Colonic mucosa (tissue), 4 donors: ENCODE data around the gene RFT1. TPM values are rescaled to one million over a fixed set of nuclear protein-coding genes. Genes with fewer than 3 reads are reported as not detected.

Experiments used
- DNase-seq: peaks from one replicate; pipeline ENCODE4 v3.0.0-alpha.2; 2020
- H3K27ac ChIP-seq: fragments of 200-600 bp; one replicate; pipeline ENCODE4 v1.8.0; 2021
- H3K27me3 ChIP-seq: fragments of 200-600 bp; one replicate; pipeline ENCODE4 v1.8.0; 2021
- H3K36me3 ChIP-seq: fragments of 200-600 bp; one replicate; pipeline ENCODE4 v1.8.0; 2021
- H3K4me1 ChIP-seq: fragments of 200-600 bp; one replicate; pipeline ENCODE4 v1.8.0; 2021; ENCODE audit warnings: mild to moderate bottlenecking
- H3K4me3 ChIP-seq: fragments of 200-600 bp; one replicate; pipeline ENCODE4 v1.8.0; 2021
- H3K9ac ChIP-seq, 2 donors: one replicate each; pipeline ENCODE4 v1.7.0; 2013; ENCODE audit warnings: control low read depth in 2 of 2, low read depth in 2 of 2, low read length in 2 of 2
- H3K9me3 ChIP-seq: fragments of 200-600 bp; one replicate; pipeline ENCODE4 v1.8.0; 2021
- CTCF ChIP-seq: fragments of 200-600 bp; IDR thresholded peaks from one replicate; pipeline ENCODE4 v1.8.0; 2022; ENCODE audit warnings: antibody characterized with exemption, mild to moderate bottlenecking
- intact Hi-C: fragments of 100-400 bp; cut with DNase I; formaldehyde crosslinking; loops from one replicate; pipeline ENCODE4 v1.14.1; 2022
- total RNA-seq, 2 donors: library from RNA; stranded (reverse); fragmentation: NEBNext Ultra II Directional in 1 of 2; extraction: Animal tissue kit (Norgen Biotek cat#: 25700) in 1 of 2; gene quantifications; one replicate each; pipeline ENCODE4 v1.2.1, GENCODE V29; 2021
- donor health status: healthy.
- donor health status: DM: no; HTN: no; CAD: no.
- donor health status: DM: no; HTN: no; CAD: no.

The RFT1 gene
- total RNA-seq, 2 donors from 2014 or later = 15.3 to 30.4 TPM

DNA sequence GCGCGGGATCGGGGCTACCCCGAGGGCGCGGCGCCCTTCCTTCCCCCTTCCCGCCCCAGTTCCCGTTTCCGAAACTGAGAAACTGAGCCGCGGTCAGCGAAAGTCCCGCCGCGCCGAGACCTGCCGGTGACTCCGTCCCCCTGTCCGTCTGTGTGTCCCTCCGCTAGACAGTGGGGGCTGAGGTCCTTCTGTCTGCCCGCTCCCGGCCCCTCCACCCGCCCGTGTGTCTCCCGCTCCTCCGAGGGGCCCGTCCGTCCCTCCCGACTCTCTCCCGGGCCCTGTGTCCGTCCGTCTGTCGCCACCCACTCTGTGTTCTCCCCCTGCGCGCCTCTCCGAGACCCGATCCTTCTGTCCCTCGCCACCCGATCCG is 31.2 kb upstream of the RFT1 start:
- Histone ChIP-seq H3K27me3 (no peaks in the 10 kb centered on the region), H3K4me3 (peak overlapping the region; percentile 86), H3K27ac (peak overlapping the region; percentile 81), H3K36me3 (no peaks in the 10 kb centered on the region), H3K4me1 (peaks cover 7% of the 10 kb centered on the region), H3K9me3 (no peaks in the 10 kb centered on the region), H3K9ac (peak overlapping the region; percentile 95 to 96)
- peak; percentile 45 for DNase-seq
- TF ChIP-seq CTCF = no peak
- intact Hi-C loops = no loop called here

- intact Hi-C loops = no loop called here
- DNase-seq = peak; percentile 89
- Histone ChIP-seq H3K9ac (peak within 1 kb of the TSS; percentile 95 to 96), H3K36me3 (no peaks in the 10 kb centered on the region), H3K27ac (peak within 1 kb of the TSS; percentile 81), H3K4me3 (peak within 1 kb of the TSS; percentile 86), H3K27me3 (no peaks in the 10 kb centered on the region), H3K4me1 (peaks cover 9% of the 10 kb centered on the region), H3K9me3 (no peaks in the 10 kb centered on the region)
- TF ChIP-seq CTCF = peak; percentile 17
These were observed 30.6 kb upstream of the RFT1 start, which contains the start of gene PRKCD for GRCh38 chr3:53160660-53161449. TSS of gene PRKCD (plus strand) at chr3:53161209. CDS start at chr3:53178423, 17,214 bp downstream.

- Histone ChIP-seq H3K36me3 (no peaks in the 10 kb centered on the region), H3K4me3 (peak overlapping the region; percentile 86), H3K27me3 (no peaks in the 10 kb centered on the region), H3K4me1 (peaks cover 14% of the 10 kb centered on the region), H3K27ac (peak overlapping the region; percentile 81), H3K9ac (peak overlapping the region; percentile 82 to 86), H3K9me3 (no peaks in the 10 kb centered on the region)
- peak; percentile 40 for DNase-seq
- intact Hi-C loops = no loop called here
- no peak for TF ChIP-seq CTCF
These were observed 29.9 kb upstream of the RFT1 start for GRCh38 chr3:53160061-53160659.

DNA sequence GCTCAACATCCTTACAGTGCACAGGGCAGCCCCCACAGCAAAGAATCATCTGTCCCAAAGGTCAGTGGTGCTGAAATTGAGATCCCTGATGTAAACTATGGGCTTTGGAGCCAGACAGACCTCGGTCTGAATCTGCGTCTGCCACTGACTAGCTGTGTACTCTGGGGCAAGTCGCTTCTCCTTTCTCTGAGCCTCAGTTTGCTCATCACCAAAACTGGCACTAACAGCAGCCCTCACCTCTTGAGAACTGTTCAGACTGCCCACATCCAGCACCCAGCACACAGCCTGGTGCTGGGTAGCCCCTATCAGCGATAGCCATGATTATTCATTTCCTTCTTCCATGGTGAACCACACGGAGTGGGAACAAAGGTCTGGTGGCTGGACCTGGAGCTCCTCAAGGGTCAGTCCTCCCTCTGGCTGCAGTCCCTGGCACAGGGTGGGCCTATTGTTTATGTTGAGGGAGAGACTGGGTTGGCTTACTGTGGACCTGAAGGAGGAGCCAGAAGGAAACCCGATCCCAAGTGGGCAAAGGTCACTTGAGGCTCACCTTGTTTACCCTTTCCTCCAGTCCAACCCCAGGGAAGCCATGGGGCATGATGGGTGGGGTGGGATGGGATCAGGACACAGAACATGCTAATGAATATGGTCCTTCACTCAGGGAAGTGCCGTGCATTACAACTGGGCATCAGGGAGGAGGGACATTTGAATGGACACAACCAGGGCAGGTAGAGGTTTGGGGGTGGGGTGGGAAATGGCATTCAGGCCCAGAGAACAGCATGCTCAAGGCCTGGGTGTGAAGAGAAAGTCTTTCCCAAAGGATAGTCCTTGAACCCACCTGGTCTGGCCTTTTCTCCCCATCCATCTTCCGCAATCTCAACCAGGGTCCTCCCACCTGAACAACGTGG is 29.2 kb upstream of the RFT1 start:
- H3K27me3 ChIP-seq = no peaks in the 10 kb centered on the region
- peak overlapping the region; percentile 51 to 86 for H3K9ac ChIP-seq
- H3K4me1 ChIP-seq = peaks cover 14% of the 10 kb centered on the region
- intact Hi-C loops = no loop called here
- no peaks in the 10 kb centered on the region for H3K9me3 ChIP-seq
- peak overlapping the region; percentile 85 for H3K27ac ChIP-seq
- H3K4me3 ChIP-seq = no peak overlapping the region
- H3K36me3 ChIP-seq = no peaks in the 10 kb centered on the region
- DNase-seq = peak; percentile 97
- no peak for TF ChIP-seq CTCF

DNA sequence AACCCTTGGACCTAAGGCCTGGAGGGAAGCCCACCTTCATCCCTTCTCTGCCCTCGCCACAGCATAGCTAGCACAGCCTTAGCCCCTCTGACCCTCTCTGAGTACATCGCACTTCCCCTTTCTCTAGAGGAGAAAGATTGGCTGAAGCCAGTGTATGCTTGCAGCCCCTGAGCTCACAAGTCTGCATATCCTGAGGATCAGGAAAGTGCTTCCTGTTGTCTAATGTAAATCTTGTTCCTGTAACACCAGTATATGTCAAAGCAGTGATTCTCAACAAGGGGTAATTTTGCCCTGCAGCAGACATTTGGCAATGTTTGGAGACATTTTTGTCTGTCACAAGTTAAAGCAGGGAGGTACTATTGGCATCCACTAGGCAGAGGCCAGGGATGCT is 28.5 kb upstream of the RFT1 start:
- Histone ChIP-seq H3K9me3 (no peaks in the 10 kb centered on the region), H3K4me1 (peaks cover 14% of the 10 kb centered on the region), H3K27ac (peak overlapping the region; percentile 85), H3K4me3 (no peak overlapping the region), H3K9ac (peak overlapping the region; percentile 51 to 86), H3K27me3 (no peaks in the 10 kb centered on the region), H3K36me3 (no peaks in the 10 kb centered on the region)
- DNase-seq = no peak
- TF ChIP-seq CTCF = no peak
- intact Hi-C loops = no loop called here
